ENCODE results near the gene TRIML2.
"Not testable (repeated sequence)": the region's sequence is repeated elsewhere in the genome, so short reads cannot be mapped to it uniquely, and the experiment has no call there.

The TRIML2 gene

GRCh38 chr4:188106454-188106853 is 2.9 kb downstream of the TRIML2 start:
- no peak for DNase-seq (ENCODE audit: low read depth)

- no peak for DNase-seq (ENCODE audit: low read depth)
These were observed 16.6 kb downstream of the TRIML2 start for GRCh38 chr4:188092824-188093223.

GRCh38 chr4:188086858-188087257 is 22.5 kb downstream of the TRIML2 start:
- DNase-seq (ENCODE audit: low read depth), result no peak

- no peak for DNase-seq (ENCODE audit: low read depth)
These were observed 26.6 kb downstream of the TRIML2 start for GRCh38 chr4:188082796-188083195.

- DNase-seq (ENCODE audit: low read depth), result no peak
These were observed 31.3 kb downstream of the TRIML2 start for GRCh38 chr4:188078116-188078515.

- no peak for DNase-seq (ENCODE audit: low read depth)
These were observed 33.2 kb downstream of the TRIML2 start for GRCh38 chr4:188076169-188076568.

- no peak for DNase-seq (ENCODE audit: low read depth)
These were observed 48.3 kb downstream of the TRIML2 start for GRCh38 chr4:188061083-188061482.

- no peak for DNase-seq (ENCODE audit: low read depth)
These were observed 56.1 kb downstream of the TRIML2 start for GRCh38 chr4:188053302-188053701.

- no peak for DNase-seq (ENCODE audit: low read depth)
These were observed 62.7 kb downstream of the TRIML2 start for GRCh38 chr4:188046657-188047056.

GRCh38 chr4:188045461-188045860 is 63.9 kb downstream of the TRIML2 start:
- not testable (repeated sequence) for DNase-seq (ENCODE audit: low read depth)

- no peak for DNase-seq (ENCODE audit: low read depth)
These were observed 66.2 kb downstream of the TRIML2 start for GRCh38 chr4:188043154-188043553.

GRCh38 chr4:188042191-188042590 is 67.2 kb downstream of the TRIML2 start:
- DNase-seq (ENCODE audit: low read depth), result no peak

GRCh38 chr4:188041721-188042120 is 67.7 kb downstream of the TRIML2 start:
- no peak for DNase-seq (ENCODE audit: low read depth)

All from stimulated activated CD8-positive, alpha-beta memory T cell treated with anti-CD3 and anti-CD28 coated beads, Interleukin-12 subunit alpha, Interleukin-12 subunit beta, amount 100 ng/mL, for 1 hour (primary cell).